OCI-M2 (cell line): Measurements from ENCODE around the gene MTERF4.

Experiments used
- DNase-seq: peaks from one replicate; lab custom pipeline; 2025; ENCODE audit not compliant: unreplicated experiment; lab: John Stamatoyannopoulos, UW

Gene MTERF4

GRCh38 chr2:241102239-241102803, at the start of gene MTERF4:
Gene MTERF4, minus strand, starts transcription at chr2:241102287. Its CDS starts 14 bp downstream, at chr2:241102273.
- DNase-seq = no peak

DNA sequence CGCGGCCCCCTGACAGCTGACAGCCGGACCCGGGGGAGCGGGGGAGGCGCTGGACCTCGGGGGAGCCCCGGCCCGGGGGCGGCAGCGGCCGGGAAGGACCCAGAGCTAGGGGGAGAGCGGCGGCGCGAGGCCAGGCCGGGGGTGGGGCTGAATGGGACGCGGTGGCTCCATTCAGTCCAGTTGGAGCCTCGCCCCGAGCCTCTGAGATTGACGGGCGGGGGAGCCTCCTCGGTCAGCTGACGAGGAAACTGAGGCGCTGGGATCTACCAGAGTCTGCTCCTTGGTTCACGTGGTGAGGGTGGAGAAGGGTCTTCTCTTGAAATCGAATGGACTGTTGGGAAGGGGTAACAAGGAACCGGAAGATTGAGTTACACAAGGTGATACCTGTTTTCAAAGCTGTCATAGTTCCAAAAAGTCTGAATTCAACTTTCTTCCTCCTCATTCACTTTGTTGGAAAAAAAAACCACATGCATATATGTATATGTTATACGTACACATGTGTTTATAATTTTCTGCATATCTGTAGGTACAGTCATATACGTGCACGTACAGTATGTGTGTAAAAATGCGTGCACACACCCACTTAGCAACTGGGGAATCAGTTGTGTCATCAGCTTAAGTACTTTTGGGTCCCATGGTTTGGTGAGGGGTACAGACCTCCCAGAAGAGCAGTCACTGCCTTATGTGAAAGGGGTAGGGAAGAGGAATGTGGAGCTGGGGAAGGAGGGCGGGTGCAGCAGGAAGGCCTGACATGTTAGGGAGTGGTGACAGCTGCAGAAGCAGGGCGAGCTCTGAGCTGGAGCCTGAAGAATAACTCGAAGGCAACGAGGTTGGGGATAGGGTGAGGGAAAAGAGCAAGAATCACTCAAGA, 48.8 kb upstream of the MTERF4 start:
- no peak for DNase-seq

GRCh38 chr2:241149925-241150659, 48.0 kb upstream of the MTERF4 start, which contains the start of gene PPP1R7:
Gene PPP1R7, plus strand, starts transcription at chr2:241150467. Its CDS starts 29 bp downstream, at chr2:241150496.
- DNase-seq = peak; percentile 43

GRCh38 chr2:241149675-241149924, 47.5 kb upstream of the MTERF4 start:
- DNase-seq = no peak

- DNase-seq = peak; percentile 56
These were observed 47.0 kb upstream of the MTERF4 start, which contains the start of gene PASK for GRCh38 chr2:241148891-241149674. Gene PASK, minus strand, starts transcription at chr2:241149472. Its CDS starts 6,440 bp downstream, at chr2:241143032.

- no peak for DNase-seq
These were observed 46.2 kb upstream of the MTERF4 start for GRCh38 chr2:241148239-241148638.

GRCh38 chr2:241147336-241147735, 45.2 kb upstream of the MTERF4 start:
- no peak for DNase-seq

GRCh38 chr2:241146286-241146685, 44.2 kb upstream of the MTERF4 start:
- DNase-seq = no peak

- DNase-seq = no peak
These were observed 40.5 kb upstream of the MTERF4 start for GRCh38 chr2:241142593-241142992.

GRCh38 chr2:241142063-241142462, 40.0 kb upstream of the MTERF4 start:
- DNase-seq = no peak

- DNase-seq = no peak
These were observed 39.2 kb upstream of the MTERF4 start for GRCh38 chr2:241141214-241141770.

DNA sequence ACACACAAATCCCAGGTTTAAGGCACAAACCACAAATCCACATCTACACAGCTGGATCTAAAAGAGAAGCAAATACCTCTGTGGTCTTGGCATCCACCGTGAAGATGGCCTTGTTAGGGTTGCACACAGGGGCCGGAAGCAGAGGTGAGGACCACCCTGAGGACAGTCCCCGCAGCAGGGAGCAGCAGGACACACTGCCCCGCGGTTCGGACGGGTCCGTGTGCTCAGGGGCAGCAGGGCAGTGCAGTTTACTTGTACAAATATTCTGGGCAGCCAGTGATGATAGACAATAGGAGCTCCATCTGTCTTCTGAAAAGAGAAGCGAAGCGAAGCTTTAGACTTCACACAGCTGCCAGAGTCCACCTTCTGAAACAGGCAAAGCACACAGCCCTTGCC, 38.4 kb upstream of the MTERF4 start:
- no peak for DNase-seq

- no peak for DNase-seq
These were observed 37.7 kb upstream of the MTERF4 start for GRCh38 chr2:241139531-241140444.

DNA sequence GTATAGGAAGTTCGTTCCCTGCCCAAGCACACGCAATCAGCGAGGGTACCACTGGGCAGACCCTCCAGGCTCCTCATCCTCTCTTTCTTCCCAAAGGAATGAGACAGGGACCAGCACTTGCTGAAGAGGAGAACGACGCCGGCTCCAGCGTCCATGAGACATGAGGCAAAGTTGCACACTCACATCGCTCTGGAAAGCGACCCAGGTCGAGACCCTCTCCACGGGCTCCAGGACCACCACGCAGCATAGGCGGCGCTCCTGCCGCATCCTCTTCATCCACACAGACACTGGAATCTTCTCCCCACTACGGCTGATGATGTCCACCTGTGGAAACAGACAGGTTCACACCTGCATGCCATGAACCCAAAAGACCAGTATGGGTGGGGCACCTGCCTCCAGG, 36.4 kb upstream of the MTERF4 start:
- DNase-seq = no peak

DNA sequence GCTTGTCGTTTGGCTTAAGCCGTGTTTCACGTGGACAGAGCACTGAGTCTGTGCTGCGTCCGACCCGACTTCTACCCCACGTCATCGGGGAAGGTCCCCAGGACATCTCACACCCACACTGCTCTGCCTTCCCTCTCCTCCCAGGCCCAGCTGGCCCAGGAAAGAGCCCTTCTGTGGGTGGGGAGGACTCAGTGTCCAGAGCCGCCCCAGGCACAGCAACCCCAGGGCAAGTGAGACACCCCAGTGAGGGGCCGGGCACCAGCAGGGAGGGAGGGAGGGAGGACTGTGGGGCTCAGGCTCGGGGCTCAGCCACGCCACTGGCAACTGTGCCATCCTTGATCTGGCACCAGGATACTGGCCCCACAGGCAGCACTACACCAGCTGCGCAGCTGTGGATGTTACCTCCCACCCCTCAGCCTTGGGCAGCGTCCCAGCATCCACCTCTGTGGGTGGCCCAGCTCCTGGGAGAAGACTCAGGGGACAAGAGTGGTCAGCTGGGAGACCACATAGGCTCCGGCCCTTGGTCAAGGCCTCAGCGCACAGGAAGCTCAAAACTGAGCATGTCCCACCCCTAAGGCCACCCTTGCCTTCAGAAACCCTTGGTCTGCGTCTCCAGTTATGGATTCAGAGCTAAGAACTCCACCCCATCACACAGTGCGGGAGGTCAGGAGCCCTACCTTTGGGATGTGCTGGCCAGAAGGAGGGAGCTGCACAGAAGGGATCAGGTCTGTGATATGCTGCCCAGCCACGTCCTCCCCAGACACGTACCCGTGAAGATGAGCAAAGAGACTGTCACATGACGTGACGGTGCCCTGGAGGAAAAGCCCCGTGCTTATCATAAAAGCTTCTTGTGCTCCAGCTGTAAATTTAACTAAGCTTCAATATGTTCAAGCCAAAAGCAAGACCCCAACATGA, 35.4 kb upstream of the MTERF4 start:
- DNase-seq = no peak

DNA sequence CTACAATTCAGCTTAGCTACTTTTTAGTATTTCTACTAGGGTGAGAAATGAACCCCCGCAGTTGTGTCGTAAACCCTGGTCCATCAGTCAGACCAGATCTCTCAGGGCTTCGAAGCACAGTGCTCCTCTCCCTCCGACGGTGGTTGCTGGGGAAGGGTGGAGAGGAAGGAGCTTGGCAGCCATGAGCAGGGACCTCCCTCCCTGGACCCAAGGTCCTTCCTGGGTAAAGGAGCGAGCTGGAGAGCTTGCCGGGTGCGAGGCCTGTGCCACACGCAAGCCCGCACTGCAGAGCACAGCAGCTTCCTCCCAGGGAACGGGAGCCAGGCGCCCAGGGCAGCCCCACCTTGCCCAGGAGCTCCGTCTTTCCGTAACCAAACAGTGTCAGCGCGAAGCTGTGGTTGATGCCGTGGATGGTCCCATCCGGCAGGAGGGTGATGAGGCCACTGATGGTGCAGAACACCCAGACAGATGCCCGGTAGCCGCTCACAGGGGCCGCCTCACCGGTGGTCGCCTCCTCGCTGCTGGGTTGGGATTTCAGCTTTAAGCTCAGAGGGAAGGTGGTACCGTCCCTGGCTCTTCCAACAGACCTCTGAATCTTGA, 34.7 kb upstream of the MTERF4 start:
- DNase-seq = no peak

GRCh38 chr2:241136191-241136590, 34.1 kb upstream of the MTERF4 start:
- no peak for DNase-seq

DNA sequence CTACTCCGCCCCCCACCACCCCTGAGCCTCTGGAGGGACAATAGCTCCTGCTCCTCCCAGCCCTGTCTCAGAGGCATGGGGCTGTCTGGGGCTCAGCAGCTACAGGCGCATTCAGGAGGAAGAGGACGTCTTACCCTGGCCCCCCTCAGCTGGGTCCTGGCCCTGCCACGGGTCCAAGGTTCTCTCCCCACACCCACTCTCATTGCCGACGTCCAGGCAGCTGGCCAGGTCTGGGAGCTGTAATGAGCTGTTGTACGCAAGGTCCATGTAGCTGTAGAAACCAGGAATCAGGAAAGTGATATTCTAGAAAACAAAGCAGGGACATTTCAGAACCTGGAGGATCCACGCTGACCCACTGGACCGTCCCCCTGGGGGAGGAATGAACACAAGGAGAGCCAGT, 33.6 kb upstream of the MTERF4 start:
- no peak for DNase-seq
